ENCODE data around the gene PDRG1. TPM values are rescaled to one million over a fixed set of nuclear protein-coding genes. Genes with fewer than 3 reads are reported as not detected.

PDRG1 gene
- total RNA-seq, 1 experiment from 2014 or later: 48.2 TPM

DNA sequence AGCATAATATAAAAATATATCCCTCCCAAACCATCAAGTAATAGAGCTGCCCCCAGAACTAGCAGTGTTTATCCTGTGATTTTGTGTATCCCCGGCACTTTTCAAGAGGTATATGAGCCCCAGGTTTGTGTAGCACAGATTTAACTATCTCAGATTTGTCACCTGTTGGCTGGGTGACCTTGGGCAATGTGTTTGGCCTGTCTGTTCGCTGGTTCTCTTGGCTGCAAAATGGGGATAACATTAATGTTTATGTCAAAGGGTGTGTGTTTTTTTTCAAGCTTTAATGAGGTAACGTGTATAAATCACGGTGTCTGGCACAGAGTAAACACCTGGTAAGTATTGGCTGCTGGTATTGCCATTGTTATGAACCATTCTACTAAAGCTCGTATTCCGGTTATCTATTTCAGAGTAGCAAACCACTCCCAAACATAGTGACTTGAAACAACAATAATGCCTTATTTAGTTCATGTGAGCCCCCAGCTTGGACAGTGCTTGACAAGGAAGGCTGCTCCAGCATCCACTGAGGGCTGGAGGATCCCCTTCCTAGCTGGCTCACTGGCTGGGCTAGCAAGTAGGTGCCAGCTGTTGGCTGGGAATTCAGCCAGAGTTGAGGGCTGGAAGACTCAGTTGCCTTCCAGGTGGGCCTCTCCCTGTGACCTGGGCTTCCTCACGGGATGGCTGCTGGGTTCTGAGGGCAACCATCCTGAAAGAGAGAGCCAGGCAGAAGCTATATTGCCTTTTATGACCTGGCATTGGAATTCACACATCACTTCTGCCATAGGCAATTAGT lies 36.2 kb downstream of the PDRG1 start:
- no peak for DNase-seq (ENCODE audit: low read depth, low spot score)
- no peak for TF ChIP-seq SIN3A (IDR thresholded peaks at IDR 0.05; ENCODE audit: borderline replicate concordance, insufficient read depth, low read depth, low read length)
- TF ChIP-seq, protein P1, sequence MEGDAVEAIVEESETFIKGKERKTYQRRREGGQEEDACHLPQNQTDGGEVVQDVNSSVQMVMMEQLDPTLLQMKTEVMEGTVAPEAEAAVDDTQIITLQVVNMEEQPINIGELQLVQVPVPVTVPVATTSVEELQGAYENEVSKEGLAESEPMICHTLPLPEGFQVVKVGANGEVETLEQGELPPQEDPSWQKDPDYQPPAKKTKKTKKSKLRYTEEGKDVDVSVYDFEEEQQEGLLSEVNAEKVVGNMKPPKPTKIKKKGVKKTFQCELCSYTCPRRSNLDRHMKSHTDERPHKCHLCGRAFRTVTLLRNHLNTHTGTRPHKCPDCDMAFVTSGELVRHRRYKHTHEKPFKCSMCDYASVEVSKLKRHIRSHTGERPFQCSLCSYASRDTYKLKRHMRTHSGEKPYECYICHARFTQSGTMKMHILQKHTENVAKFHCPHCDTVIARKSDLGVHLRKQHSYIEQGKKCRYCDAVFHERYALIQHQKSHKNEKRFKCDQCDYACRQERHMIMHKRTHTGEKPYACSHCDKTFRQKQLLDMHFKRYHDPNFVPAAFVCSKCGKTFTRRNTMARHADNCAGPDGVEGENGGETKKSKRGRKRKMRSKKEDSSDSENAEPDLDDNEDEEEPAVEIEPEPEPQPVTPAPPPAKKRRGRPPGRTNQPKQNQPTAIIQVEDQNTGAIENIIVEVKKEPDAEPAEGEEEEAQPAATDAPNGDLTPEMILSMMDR (IDR thresholded peaks at IDR 0.05): no peak
- no peak for TF ChIP-seq POLR2AphosphoS5 (IDR thresholded peaks at IDR 0.05; ENCODE audit: low read depth, low read length)
- no peak for TF ChIP-seq TCF7L2 (IDR thresholded peaks at IDR 0.05; ENCODE audit: low read depth, low read length)
- TF ChIP-seq, protein P2, sequence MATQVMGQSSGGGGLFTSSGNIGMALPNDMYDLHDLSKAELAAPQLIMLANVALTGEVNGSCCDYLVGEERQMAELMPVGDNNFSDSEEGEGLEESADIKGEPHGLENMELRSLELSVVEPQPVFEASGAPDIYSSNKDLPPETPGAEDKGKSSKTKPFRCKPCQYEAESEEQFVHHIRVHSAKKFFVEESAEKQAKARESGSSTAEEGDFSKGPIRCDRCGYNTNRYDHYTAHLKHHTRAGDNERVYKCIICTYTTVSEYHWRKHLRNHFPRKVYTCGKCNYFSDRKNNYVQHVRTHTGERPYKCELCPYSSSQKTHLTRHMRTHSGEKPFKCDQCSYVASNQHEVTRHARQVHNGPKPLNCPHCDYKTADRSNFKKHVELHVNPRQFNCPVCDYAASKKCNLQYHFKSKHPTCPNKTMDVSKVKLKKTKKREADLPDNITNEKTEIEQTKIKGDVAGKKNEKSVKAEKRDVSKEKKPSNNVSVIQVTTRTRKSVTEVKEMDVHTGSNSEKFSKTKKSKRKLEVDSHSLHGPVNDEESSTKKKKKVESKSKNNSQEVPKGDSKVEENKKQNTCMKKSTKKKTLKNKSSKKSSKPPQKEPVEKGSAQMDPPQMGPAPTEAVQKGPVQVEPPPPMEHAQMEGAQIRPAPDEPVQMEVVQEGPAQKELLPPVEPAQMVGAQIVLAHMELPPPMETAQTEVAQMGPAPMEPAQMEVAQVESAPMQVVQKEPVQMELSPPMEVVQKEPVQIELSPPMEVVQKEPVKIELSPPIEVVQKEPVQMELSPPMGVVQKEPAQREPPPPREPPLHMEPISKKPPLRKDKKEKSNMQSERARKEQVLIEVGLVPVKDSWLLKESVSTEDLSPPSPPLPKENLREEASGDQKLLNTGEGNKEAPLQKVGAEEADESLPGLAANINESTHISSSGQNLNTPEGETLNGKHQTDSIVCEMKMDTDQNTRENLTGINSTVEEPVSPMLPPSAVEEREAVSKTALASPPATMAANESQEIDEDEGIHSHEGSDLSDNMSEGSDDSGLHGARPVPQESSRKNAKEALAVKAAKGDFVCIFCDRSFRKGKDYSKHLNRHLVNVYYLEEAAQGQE (IDR thresholded peaks at IDR 0.05; ENCODE audit: insufficient read depth in 1 of 2, low read depth in 2 of 2, low read length in 1 of 2): no peak
- no peaks in the 10 kb centered on the region for H3K27me3 ChIP-seq (ENCODE audit: control insufficient read depth, insufficient read depth, low read length)
- POLR2A ChIA-PET: no interaction called here
- in situ Hi-C loops (cut with HindIII; ENCODE audit: low pct_unique_long_range_greater_than_20kb, low sequenced_read_pairs): no loop called here
- CTCF ChIA-PET: no interaction called here
- no peaks in the 10 kb centered on the region for H3K9me3 ChIP-seq (ENCODE audit: control insufficient read depth, insufficient read depth, low read depth, low read length)
- no TSS peak for BruUV-seq (replicated peaks)
- H3K4me3 ChIP-seq (ENCODE audit: low read depth in 2 of 2, low read length in 2 of 2): no peak overlapping the region
- H3K4me1 ChIP-seq (ENCODE audit: control insufficient read depth, insufficient read depth, low read length): peaks cover 4% of the 10 kb centered on the region; the same call in 1 of the 2 replicates
- no peak for ATAC-seq
- H3K27ac ChIP-seq (ENCODE audit: low read length): no peak overlapping the region
- intact Hi-C loops (cut with micrococcal nuclease; ENCODE audit: unreplicated experiment): no loop called here
- no peaks in the 10 kb centered on the region for H3K36me3 ChIP-seq (ENCODE audit: control insufficient read depth, insufficient read depth, low read length)

DNA sequence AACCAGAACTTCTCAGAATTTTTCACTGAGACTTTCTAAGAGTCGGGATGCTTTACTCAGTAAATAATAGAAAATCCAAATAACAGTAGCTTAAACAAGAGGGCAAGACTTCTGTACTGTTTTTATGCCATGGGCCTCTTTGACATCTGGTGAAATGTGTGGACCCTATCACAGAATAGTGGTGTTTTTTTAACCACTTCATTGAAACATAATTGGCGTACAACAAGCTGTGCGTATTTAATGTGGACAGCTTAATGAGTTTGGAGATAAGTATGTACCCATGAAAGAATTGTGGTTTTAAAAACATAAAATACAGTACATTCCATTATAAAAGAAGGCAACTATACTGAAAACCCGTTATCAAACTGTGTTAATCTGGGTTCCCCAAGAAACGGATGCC lies 37.7 kb downstream of the PDRG1 start:
- in situ Hi-C loops (cut with HindIII; ENCODE audit: low pct_unique_long_range_greater_than_20kb, low sequenced_read_pairs): no loop called here
- Histone ChIP-seq H3K27ac (ENCODE audit: low read length) (no peak overlapping the region), H3K27me3 (ENCODE audit: control insufficient read depth, insufficient read depth, low read length) (no peaks in the 10 kb centered on the region), H3K4me3 (ENCODE audit: low read depth in 2 of 2, low read length in 2 of 2) (no peak overlapping the region), H3K9me3 (ENCODE audit: control insufficient read depth, insufficient read depth, low read depth, low read length) (no peaks in the 10 kb centered on the region), H3K4me1 (ENCODE audit: control insufficient read depth, insufficient read depth, low read length) (peaks cover 4% of the 10 kb centered on the region; the same call in 1 of the 2 replicates), H3K36me3 (ENCODE audit: control insufficient read depth, insufficient read depth, low read length) (no peaks in the 10 kb centered on the region)
- intact Hi-C loops (cut with micrococcal nuclease; ENCODE audit: unreplicated experiment): no loop called here
- TF ChIP-seq, protein P2 (IDR thresholded peaks at IDR 0.05; ENCODE audit: insufficient read depth in 1 of 2, low read depth in 2 of 2, low read length in 1 of 2): no peak
- TF ChIP-seq, protein P1 (IDR thresholded peaks at IDR 0.05): no peak
- no peak for TF ChIP-seq SIN3A (IDR thresholded peaks at IDR 0.05; ENCODE audit: borderline replicate concordance, insufficient read depth, low read depth, low read length)
- TF ChIP-seq TCF7L2 (IDR thresholded peaks at IDR 0.05; ENCODE audit: low read depth, low read length): no peak
- TF ChIP-seq POLR2AphosphoS5 (IDR thresholded peaks at IDR 0.05; ENCODE audit: low read depth, low read length): no peak
- POLR2A ChIA-PET: no interaction called here
- DNase-seq (ENCODE audit: low read depth, low spot score): no peak
- no peak for ATAC-seq
- no TSS peak for BruUV-seq (replicated peaks)
- CTCF ChIA-PET: no interaction called here
